A549 (cell line): Measurements from ENCODE around the gene SEMA3C. TPM values are rescaled to one million over a fixed set of nuclear protein-coding genes. Genes with fewer than 3 reads are reported as not detected.

Source experiments
- ATAC-seq, 2 experiments: fragments of 200-7000 bp in 1 of 2; fragments of >200 bp in 1 of 2; cut with Nextera tagmentation in 1 of 2; cut with Tn5 transposase in 1 of 2; 3 replicates each; pipeline versions ENCODE4 v1.8.0 to v1.9.1; 2018 to 2020; ENCODE audit warnings: mild to moderate bottlenecking in 1 of 2, moderate library complexity in 1 of 2
- CTCF ChIA-PET: fragments of 300-600 bp; sonication (Branson Sonifier 250); formaldehyde crosslinking; extraction: SDS; loops from one replicate; lab custom pipeline; 2021; ENCODE audit warnings: antibody characterized with exemption, inconsistent platforms; lab: Yijun Ruan, JAX
- POLR2A ChIA-PET: fragments of 350-600 bp; formaldehyde crosslinking; extraction: SDS; loops from one replicate; lab custom pipeline; 2021; ENCODE audit warnings: antibody characterized with exemption, inconsistent platforms; lab: Yijun Ruan, JAX
- DNase-seq, 2 experiments: peaks; one replicate each; pipeline versions ENCODE4 v3.0.0 to v3.0.0-alpha.2; 2011 to 2016; ENCODE audit warnings: low read depth in 1 of 2, low spot score in 1 of 2
- FAIRE-seq: peaks from 2 replicates; lab custom pipeline; 2011; peaks lifted over from hg19 to GRCh38; lab: Jason Lieb, UNC
- H3K27ac ChIP-seq, 2 experiments: fragments of >200 bp; sonication (Bioruptor Twin); formaldehyde crosslinking; 3 replicates each; pipeline ENCODE4 v1.5.1; 2016 to 2017
- H3K4me1 ChIP-seq: fragments of >200 bp; sonication (Bioruptor Twin); formaldehyde crosslinking; 3 replicates; pipeline ENCODE4 v1.6.1; 2016
- H3K4me2 ChIP-seq: fragments of >200 bp; sonication (Bioruptor Twin); formaldehyde crosslinking; 3 replicates; pipeline ENCODE4 v1.6.1; 2016
- H3K4me3 ChIP-seq: fragments of >200 bp; sonication (Bioruptor Twin); formaldehyde crosslinking; 3 replicates; pipeline ENCODE4 v1.5.1; 2016
- H3K9me3 ChIP-seq: fragments of >200 bp; sonication (Bioruptor Twin); formaldehyde crosslinking; 3 replicates; pipeline ENCODE4 v1.6.1; 2016
- CBX2 ChIP-seq: fragments of 200-600 bp; sonication (generic); IDR thresholded peaks from 2 replicates; pipeline ENCODE4 v1.6.1; 2016; ENCODE audit warnings: low read depth, mild to moderate bottlenecking, borderline replicate concordance
- CBX8 ChIP-seq: fragments of 200-600 bp; sonication (generic); IDR thresholded peaks from 2 replicates; pipeline ENCODE4 v1.6.1; 2016
- CEBPB ChIP-seq, 2 experiments: fragments of >200 bp in 1 of 2; sonication (Bioruptor Twin) in 1 of 2; formaldehyde crosslinking in 1 of 2; IDR thresholded peaks; 2 replicates each; pipeline ENCODE4 v1.6.1; 2012 to 2016
- EHMT2 ChIP-seq: fragments of 200-600 bp; sonication (generic); IDR thresholded peaks from 2 replicates; pipeline ENCODE4 v1.6.1; 2016; ENCODE audit warnings: antibody characterized with exemption, low read depth, mild to moderate bottlenecking, moderate library complexity
- FOSB ChIP-seq: fragments of 250-450 bp; sonication (Bioruptor Pico); IDR thresholded peaks from 2 replicates; pipeline ENCODE4 v1.5.0; 2020; ENCODE audit warnings: mild to moderate bottlenecking, moderate library complexity
- FOSL2 ChIP-seq, 2 experiments: fragments of 450-650 bp in 1 of 2; fragments of >200 bp in 1 of 2; sonication (Bioruptor Twin) in 1 of 2; formaldehyde crosslinking; IDR thresholded peaks; 2 replicates each; pipeline versions ENCODE4 v1.5.0 to v1.6.1; 2016 to 2020; ENCODE audit warnings: mild to moderate bottlenecking in 1 of 2, moderate library complexity in 1 of 2
- FOXS1 ChIP-seq: fragments of 250-450 bp; sonication (Bioruptor Pico); IDR thresholded peaks from 2 replicates; pipeline ENCODE4 v1.5.0; 2020; ENCODE audit warnings: mild to moderate bottlenecking, moderate library complexity
- HES2 ChIP-seq: fragments of >200 bp; sonication (Bioruptor Twin); formaldehyde crosslinking; IDR thresholded peaks from 2 replicates; pipeline ENCODE4 v1.6.1; 2016
- HOXA7 ChIP-seq: fragments of 250-450 bp; sonication (Bioruptor Pico); IDR thresholded peaks from 2 replicates; pipeline ENCODE4 v1.5.0; 2020; ENCODE audit warnings: mild to moderate bottlenecking, moderate library complexity
- HOXB5 ChIP-seq: fragments of 250-450 bp; sonication (Bioruptor Pico); IDR thresholded peaks from 2 replicates; pipeline ENCODE4 v1.5.0; 2020; ENCODE audit warnings: mild to moderate bottlenecking, moderate library complexity
- KDM5A ChIP-seq: fragments of 200-600 bp; sonication (generic); IDR thresholded peaks from 2 replicates; pipeline ENCODE4 v1.6.1; 2016; ENCODE audit warnings: antibody characterized with exemption, mild to moderate bottlenecking
- MAZ ChIP-seq: fragments of 150-350 bp; IDR thresholded peaks from 2 replicates; pipeline ENCODE4 v1.6.1; 2014; ENCODE audit warnings: antibody characterized with exemption, low read depth, low read length, borderline replicate concordance
- PHF8 ChIP-seq: fragments of 200-600 bp; sonication (generic); IDR thresholded peaks from 2 replicates; pipeline ENCODE4 v1.6.1; 2016; ENCODE audit warnings: low read depth, mild to moderate bottlenecking, antibody characterized with exemption, moderate library complexity, borderline replicate concordance
- POLR2AphosphoS2 ChIP-seq: conservative IDR thresholded peaks from 2 replicates; pipeline ENCODE4 v1.6.1; 2012; ENCODE audit warnings: low read length, improper control_type of control experiment, inconsistent platforms
- RAD21 ChIP-seq, 2 experiments: fragments of >200 bp in 1 of 2; sonication (Bioruptor Twin) in 1 of 2; formaldehyde crosslinking in 1 of 2; IDR thresholded peaks in 1 of 2; conservative IDR thresholded peaks in 1 of 2; 2 replicates in 1 of 2; 3 replicates in 1 of 2; pipeline ENCODE4 v1.6.1; 2012 to 2018; ENCODE audit warnings: inconsistent platforms in 1 of 2
- RARB ChIP-seq: fragments of 250-450 bp; sonication (Bioruptor Pico); IDR thresholded peaks from 2 replicates; pipeline ENCODE4 v1.8.0; 2021; ENCODE audit warnings: mild to moderate bottlenecking, moderate library complexity
- SREBF2 ChIP-seq: fragments of 450-650 bp; IDR thresholded peaks from 2 replicates; pipeline ENCODE4 v1.6.1; 2014; ENCODE audit warnings: mild to moderate bottlenecking, moderate library complexity
- TP53 ChIP-seq: fragments of 250-450 bp; sonication (Bioruptor Pico); IDR thresholded peaks from 2 replicates; pipeline ENCODE4 v1.5.0; 2021; ENCODE audit warnings: mild to moderate bottlenecking, moderate library complexity
- ZC3H11A ChIP-seq: fragments of 450-650 bp; IDR thresholded peaks from 2 replicates; pipeline ENCODE4 v1.6.1; 2014; ENCODE audit warnings: antibody characterized with exemption, mild to moderate bottlenecking
- WGBS: methylation state at CpG from one replicate; pipeline ENCODE4 v1.1.6; 2017; ENCODE audit errors: missing lambda C conversion rate; 5-methylcytosine and 5-hydroxymethylcytosine counted together
- polyA plus RNA-seq, 4 experiments: library from polyadenylated mRNA; depleted of rRNA in 3 of 4; stranded (reverse); fragments of >200 nt; fragmentation: RNase III in 1 of 4; extraction: RNeasy Plus Mini Kit Qiagen cat#74134 plus additional on column Dnase treatment in 1 of 4; gene quantifications; 2 replicates in 3 of 4; 3 replicates in 1 of 4; pipeline ENCODE4 v1.2.3, GENCODE V29; 2011 to 2017
- TF ChIP-seq, protein P1 (sequence below): fragments of 250-450 bp; sonication (Bioruptor Pico); IDR thresholded peaks from 2 replicates; pipeline ENCODE4 v1.5.0; 2020; ENCODE audit warnings: low read depth, mild to moderate bottlenecking, moderate library complexity
- TF ChIP-seq, protein P2 (sequence below): IDR thresholded peaks from 2 replicates; pipeline ENCODE4 v1.6.1; 2012
- TF ChIP-seq, protein P3 (sequence below): fragments of 150-350 bp; IDR thresholded peaks from 2 replicates; pipeline ENCODE4 v1.6.1; 2014; ENCODE audit warnings: low read depth, mild to moderate bottlenecking, low read length

Gene SEMA3C
- polyA plus RNA-seq, 2 of the 4 experiments (the other 2 are of a cell fraction): 78.1 to 212 TPM

DNA sequence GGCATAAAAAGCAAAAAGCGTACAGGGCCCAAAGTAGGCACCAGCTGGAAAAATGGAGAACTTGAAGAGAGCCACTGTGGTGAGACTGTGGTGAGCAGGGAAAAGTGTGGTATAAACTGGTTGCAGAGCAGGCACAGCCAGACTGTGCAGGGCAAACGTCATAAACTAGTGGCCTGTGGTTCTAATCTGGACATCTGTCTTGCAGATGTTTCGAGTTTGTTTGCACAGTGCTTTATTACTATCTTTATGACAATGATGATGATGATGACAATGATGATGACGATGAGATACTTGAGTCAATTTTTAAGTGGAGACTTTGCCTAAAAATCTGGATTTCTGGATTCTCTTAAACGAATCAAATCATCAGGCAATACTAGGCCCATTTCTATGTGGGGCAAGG is 45.7 kb downstream of the SEMA3C start:
- Histone ChIP-seq H3K27ac (peak overlapping the region; percentile 6 to 24; a peak in 4 of 6 replicates), H3K4me3 (no peak overlapping the region), H3K4me1 (peaks cover 77% of the 10 kb centered on the region), H3K9me3 (no peaks in the 10 kb centered on the region), H3K4me2 (no peak overlapping the region)
- POLR2A ChIA-PET: no interaction called here
- CTCF ChIA-PET: interaction anchor here (1.4 kb wide), 1 partner anchor 9 kb away, joined by 3 read pairs; no protein-coding TSS in a partner anchor
- TF ChIP-seq POLR2AphosphoS2 (0 out of 2 replicates have a peak, but pooled peaks have one; percentile 62), RARB (CRISPR knock-in tag) (no peak)
- DNase-seq: no peak
- WGBS: 87% methylated on average over 5 of the region's 5 CpGs
- ATAC-seq: no peak
- FAIRE-seq: no peak

- H3K4me3 ChIP-seq: no peak overlapping the region
- CTCF ChIA-PET: interaction anchor here (1.0 kb wide), 1 partner anchor 11 kb away, joined by 5 read pairs; no protein-coding TSS in a partner anchor
- no peak for TF ChIP-seq HOXB5
- no peak for TF ChIP-seq RAD21 (conservative IDR thresholded peaks at IDR 0.05 in 1 of 2, IDR thresholded peaks at IDR 0.05 in 1 of 2)
- DNase-seq (no peak), FAIRE-seq (no peak), ATAC-seq (no peak)
- H3K27ac ChIP-seq: peak overlapping the region; percentile 77 to 79
- no peaks in the 10 kb centered on the region for H3K9me3 ChIP-seq
- H3K4me2 ChIP-seq: peak overlapping the region; percentile 72
- peaks cover 77% of the 10 kb centered on the region for H3K4me1 ChIP-seq
- POLR2A ChIA-PET: interaction anchor here (0.9 kb wide), 1 partner anchor 148 kb away, joined by 3 read pairs; no protein-coding TSS in a partner anchor
- 54% methylated on average over 2 of the region's 2 CpGs for WGBS
Measured at GRCh38 chr7:80871228-80871627, 47.6 kb downstream of the SEMA3C start.

DNA sequence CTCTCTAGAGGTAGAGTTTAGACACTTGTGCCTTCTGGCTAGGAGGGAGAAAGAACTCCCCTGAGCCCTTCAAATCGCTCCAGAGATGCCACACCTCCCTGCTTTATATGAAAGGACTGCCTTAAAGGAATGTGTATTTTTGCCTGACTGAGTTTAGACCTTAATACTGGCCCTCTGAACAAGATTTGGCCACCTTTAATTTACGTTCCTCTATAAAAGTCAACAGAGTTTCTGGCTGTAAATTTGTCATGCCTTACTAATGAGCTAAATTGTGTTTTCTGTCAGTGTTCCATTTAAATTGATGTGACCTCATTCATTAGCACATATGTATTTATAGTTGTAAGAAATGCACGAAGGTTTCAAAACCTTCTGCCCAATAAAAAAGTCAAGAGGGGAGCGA is 48.0 kb downstream of the SEMA3C start:
- ATAC-seq (peak; percentile 58 to 59; a peak in 5 of 6 replicates), DNase-seq (no peak), FAIRE-seq (peak; percentile 36)
- Histone ChIP-seq H3K4me2 (peak overlapping the region; percentile 72), H3K9me3 (no peaks in the 10 kb centered on the region), H3K4me1 (peaks cover 77% of the 10 kb centered on the region), H3K27ac (peak overlapping the region; percentile 77 to 79), H3K4me3 (no peak overlapping the region)
- 30% methylated on average over 4 of the region's 4 CpGs for WGBS
- TF ChIP-seq MAZ (no peak), EHMT2 (no peak), CBX8 (no peak), ZC3H11A (no peak), FOXS1 (CRISPR knock-in tag) (no peak)
- ChIA-PET POLR2A (interaction anchor here (0.9 kb wide), 1 partner anchor 148 kb away, joined by 3 read pairs; no protein-coding TSS in a partner anchor), CTCF (interaction anchor here (1.0 kb wide), 1 partner anchor 11 kb away, joined by 5 read pairs; no protein-coding TSS in a partner anchor)

GRCh38 chr7:80869821-80870751 is 48.8 kb downstream of the SEMA3C start:
- no peaks in the 10 kb centered on the region for H3K9me3 ChIP-seq
- FAIRE-seq (peak; percentile 43), ATAC-seq (peak; percentile 90), DNase-seq (peak; percentile 53 to 79)
- H3K4me3 ChIP-seq: peak overlapping the region; percentile 11; the same call in 1 of the 3 replicates
- POLR2A ChIA-PET: interaction anchor here (1.2 kb wide), 1 partner anchor 10 kb away, joined by 3 read pairs; no protein-coding TSS in a partner anchor
- CTCF ChIA-PET: interaction anchor here (0.6 to 1.0 kb wide), 3 partner anchors 10 to 315 kb away, joined by 3 to 5 read pairs (median 3); no protein-coding TSS in a partner anchor
- WGBS: 46% methylated on average over 6 of the region's 6 CpGs
- peaks cover 70% of the 10 kb centered on the region for H3K4me1 ChIP-seq
- TF ChIP-seq HOXA7 (CRISPR knock-in tag) (no peak), FOSB (CRISPR knock-in tag) (no peak), HES2 (no peak), POLR2AphosphoS2 (no peak), RAD21 (conservative IDR thresholded peaks at IDR 0.05 in 1 of 2, IDR thresholded peaks at IDR 0.05 in 1 of 2) (0 out of 5 replicates have a peak, but pooled peaks of 1 of the 2 experiments have one; percentile 14), TP53 (CRISPR knock-in tag) (no peak), FOSL2 (IDR thresholded peaks at IDR 0.05) (no peak), FOSL2 (CRISPR knock-in tag; IDR thresholded peaks at IDR 0.05) (peak; percentile 47), EHMT2 (no peak), CEBPB (IDR thresholded peaks at IDR 0.05) (peak in 1 of 2 experiments; percentile 19; a peak in 1 of 4 replicates), SREBF2 (no peak), CBX2 (no peak), KDM5A (no peak), PHF8 (no peak)
- TF ChIP-seq, protein P1, sequence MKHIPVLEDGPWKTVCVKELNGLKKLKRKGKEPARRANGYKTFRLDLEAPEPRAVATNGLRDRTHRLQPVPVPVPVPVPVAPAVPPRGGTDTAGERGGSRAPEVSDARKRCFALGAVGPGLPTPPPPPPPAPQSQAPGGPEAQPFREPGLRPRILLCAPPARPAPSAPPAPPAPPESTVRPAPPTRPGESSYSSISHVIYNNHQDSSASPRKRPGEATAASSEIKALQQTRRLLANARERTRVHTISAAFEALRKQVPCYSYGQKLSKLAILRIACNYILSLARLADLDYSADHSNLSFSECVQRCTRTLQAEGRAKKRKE (CRISPR knock-in tag): no peak
- TF ChIP-seq, protein P2, sequence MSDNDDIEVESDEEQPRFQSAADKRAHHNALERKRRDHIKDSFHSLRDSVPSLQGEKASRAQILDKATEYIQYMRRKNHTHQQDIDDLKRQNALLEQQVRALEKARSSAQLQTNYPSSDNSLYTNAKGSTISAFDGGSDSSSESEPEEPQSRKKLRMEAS: peak; percentile 24
- TF ChIP-seq, protein P3, sequence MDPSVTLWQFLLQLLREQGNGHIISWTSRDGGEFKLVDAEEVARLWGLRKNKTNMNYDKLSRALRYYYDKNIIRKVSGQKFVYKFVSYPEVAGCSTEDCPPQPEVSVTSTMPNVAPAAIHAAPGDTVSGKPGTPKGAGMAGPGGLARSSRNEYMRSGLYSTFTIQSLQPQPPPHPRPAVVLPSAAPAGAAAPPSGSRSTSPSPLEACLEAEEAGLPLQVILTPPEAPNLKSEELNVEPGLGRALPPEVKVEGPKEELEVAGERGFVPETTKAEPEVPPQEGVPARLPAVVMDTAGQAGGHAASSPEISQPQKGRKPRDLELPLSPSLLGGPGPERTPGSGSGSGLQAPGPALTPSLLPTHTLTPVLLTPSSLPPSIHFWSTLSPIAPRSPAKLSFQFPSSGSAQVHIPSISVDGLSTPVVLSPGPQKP: no peak
- peak overlapping the region; percentile 77 to 79 for H3K27ac ChIP-seq
- peak overlapping the region; percentile 72 for H3K4me2 ChIP-seq
